GM20431 (cell line): ENCODE results near the gene EPN2.

Experiments used
- in situ Hi-C: fragments of 300-500 bp; cut with MseI, MboI; formaldehyde crosslinking; loops from one replicate; pipeline ENCODE4 v1.15.0; 2020; ENCODE audit warnings: low sequenced_read_pairs; ENCODE audit not compliant: unreplicated experiment

Gene EPN2

DNA sequence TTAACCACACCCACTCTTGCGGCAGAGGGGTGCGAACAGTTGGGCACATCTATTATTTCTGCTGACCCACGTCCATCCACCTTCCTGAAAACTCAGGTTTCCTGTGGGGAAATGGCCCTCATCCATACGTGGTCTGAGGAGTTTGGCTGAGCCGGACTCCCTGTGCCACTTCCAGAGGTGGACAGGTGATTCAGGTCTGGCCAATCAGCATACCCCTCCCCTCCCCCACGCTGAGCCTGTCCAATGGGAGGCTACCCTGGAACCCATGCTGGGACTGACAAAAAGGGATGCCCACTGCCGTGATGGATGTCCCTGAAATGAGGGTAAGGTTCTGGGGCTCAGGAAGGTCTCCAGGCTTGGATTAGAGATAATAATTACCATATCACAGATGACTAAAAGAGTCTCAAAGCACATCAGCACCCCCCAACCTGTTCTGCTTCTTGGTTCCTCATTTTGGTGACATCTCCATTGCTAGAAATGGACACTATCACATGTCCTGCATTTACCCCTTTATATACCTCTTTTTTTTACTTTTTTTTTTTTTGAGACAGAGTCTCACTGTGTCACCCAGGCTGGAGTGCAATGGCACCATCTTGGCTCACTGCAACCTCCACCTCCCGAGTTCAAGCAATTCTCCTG lies 135.8 kb downstream of the EPN2 start:
- in situ Hi-C loops: no loop called here

DNA sequence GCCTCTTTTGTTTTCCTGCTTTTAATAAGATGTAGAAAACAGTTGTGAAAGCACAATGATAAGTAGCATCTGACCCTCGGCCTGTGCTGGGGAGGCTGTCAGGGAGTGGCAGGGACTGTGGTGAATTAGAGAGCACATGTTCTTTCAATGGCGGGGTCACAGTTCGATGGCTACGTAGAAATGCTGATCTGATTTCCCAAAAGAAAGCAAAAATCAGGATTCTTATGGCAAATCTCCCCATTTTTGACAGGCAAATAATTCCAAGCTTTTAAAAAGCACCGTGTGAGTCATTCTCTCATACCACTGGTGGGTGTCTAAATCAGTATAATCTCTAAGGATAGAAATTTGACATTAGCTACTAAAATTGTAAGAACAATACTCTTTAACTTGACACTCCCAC lies 137.0 kb downstream of the EPN2 start:
- in situ Hi-C loops: no loop called here

DNA sequence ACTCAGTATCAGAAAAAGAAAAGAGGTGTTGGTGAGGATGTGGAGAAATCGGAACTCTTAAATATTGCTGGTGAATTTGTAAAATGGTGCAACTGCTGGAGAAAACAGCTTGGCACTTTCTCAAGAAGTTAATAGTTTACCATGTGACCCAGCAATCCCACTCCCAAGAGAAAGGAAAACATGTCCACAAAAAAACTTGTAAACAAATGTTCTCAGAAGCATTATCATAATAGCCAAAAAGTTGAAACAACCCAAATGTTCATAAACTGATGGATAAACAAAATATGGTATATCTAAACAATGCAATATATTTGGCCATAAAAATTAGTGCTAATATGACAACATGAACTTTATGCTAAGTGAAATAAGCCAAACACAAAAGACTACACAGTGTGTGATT lies 138.6 kb downstream of the EPN2 start:
- in situ Hi-C loops: no loop called here

DNA sequence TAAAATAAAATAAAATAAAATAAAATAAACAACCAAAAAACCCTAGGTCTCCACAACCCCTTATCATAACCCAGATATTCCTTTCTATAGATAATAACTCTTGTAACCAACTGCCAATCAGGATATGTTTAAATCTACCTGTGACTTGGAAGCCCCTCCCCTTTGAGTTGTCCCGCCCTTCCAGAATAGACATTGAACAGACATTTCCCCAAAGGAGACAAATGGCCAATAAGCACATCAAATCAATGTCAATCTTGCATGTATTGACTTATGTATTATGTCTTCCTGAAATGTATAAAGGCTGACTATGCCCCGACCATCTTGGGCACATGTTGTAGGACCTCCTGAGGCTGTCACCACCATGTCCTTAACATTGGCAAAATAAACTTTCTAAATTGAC lies 139.6 kb downstream of the EPN2 start:
- in situ Hi-C loops: no loop called here

DNA sequence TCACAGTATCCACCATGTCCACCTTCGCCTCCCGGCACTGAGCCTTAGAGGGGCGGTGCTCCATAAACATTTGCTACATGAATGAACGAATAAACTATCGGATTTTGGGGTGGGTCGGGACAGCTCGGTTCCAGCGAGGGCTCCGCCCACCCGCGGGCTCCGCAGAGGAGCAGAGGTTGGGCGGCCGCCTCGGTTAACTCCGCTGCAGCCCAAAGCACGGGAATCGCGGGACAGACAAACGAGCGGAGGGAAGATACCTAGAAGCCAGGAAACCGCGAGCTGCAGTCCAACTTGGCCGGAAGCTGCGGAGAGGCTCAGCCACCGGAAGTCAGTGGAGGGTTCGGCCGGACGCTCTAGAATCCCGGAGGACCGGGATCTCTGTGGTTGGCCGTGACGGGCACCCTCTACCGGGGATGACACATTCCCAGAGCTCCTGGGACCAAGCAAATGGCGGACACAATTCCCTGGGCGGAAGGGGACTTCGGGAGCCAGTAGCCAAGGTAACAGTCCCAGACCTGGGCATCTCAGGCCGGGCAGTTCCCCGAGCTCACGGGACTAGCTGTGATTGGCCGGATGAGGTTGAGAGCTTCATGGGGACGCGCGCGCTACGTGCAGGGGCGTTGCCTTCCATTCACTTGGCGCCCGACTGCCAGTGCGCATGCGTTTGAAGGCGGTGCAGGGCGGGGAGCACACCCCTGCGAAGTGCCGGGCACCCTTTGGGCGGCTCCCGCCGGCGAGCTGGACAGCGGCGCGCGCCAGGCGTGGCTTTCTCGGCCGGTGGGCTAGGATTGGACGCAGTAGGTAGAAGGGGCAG lies 140.6 kb downstream of the EPN2 start:
- in situ Hi-C loops: no loop called here

DNA sequence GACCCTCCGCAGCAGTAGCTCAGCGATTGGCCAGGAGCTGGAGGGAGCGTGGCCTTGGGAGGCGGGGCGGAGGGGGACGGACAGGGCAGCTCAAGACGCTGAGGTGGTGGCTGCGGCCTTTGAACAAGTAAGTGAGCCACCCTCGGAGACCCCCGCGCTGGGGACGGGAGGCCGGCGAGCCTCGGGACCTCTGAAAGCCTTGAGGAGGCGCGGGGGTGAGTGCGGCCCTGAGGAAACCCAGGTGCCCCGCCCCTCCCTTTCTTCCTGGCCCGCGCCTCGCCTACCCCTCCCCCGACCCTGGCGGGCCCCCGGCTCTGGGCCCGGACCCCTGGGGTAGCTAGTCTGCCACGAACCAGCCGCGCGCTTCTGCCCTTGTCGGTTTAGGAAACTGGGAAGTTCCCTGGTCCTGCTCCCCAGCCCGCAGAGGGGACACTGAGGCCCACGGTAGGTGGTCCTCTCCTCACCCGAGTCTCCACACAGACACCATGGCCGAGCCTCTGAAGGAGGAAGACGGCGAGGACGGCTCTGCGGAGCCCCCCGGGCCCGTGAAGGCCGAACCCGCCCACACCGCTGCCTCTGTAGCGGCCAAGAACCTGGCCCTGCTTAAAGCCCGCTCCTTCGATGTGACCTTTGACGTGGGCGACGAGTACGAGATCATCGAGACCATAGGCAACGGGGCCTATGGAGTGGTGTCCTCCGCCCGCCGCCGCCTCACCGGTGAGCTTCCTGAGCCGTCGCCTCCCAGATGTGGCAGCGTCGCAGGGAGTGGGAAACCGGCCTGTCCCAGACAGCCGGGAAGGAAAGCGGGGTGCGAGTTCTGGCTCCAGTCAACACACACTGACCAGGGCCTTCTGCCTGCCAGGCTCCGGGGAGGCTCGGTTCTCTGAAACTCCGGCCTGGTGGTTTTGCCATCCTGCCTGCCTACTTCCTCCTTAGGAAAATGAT lies 141.5 kb downstream of the EPN2 start, which contains the start of gene MAPK7:
Gene MAPK7, plus strand, starts transcription at position 83 of the 945 bp plus-strand sequence. Its CDS starts 403 bp downstream, at position 486.
- in situ Hi-C loops: no loop called here

DNA sequence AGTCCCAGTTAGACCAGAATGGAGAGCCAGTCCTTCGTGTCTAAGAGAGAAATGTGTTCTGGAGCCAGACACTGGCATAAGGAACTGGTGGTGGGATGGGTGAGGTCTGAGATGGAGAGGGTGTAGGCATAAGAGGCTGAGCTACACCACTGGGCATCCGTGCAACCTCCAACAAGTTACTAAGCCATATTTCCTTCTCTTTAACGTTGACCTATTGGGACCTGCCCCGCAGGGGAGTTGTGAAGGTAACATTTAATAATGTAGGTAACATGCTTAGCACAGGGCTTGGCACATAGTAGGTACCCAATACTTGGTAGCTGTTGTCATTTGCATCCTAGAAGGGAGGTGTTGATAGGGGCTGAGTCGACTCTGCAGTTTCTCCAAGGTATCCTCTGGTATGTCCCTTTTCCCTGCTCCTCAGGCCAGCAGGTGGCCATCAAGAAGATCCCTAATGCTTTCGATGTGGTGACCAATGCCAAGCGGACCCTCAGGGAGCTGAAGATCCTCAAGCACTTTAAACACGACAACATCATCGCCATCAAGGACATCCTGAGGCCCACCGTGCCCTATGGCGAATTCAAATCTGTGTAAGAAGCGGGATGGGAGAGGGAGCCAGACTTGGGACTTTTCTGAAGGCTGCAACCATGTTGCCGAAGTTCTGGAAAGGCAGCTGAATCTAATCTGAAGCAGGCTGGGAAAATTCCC lies 142.3 kb downstream of the EPN2 start:
- in situ Hi-C loops: no loop called here

DNA sequence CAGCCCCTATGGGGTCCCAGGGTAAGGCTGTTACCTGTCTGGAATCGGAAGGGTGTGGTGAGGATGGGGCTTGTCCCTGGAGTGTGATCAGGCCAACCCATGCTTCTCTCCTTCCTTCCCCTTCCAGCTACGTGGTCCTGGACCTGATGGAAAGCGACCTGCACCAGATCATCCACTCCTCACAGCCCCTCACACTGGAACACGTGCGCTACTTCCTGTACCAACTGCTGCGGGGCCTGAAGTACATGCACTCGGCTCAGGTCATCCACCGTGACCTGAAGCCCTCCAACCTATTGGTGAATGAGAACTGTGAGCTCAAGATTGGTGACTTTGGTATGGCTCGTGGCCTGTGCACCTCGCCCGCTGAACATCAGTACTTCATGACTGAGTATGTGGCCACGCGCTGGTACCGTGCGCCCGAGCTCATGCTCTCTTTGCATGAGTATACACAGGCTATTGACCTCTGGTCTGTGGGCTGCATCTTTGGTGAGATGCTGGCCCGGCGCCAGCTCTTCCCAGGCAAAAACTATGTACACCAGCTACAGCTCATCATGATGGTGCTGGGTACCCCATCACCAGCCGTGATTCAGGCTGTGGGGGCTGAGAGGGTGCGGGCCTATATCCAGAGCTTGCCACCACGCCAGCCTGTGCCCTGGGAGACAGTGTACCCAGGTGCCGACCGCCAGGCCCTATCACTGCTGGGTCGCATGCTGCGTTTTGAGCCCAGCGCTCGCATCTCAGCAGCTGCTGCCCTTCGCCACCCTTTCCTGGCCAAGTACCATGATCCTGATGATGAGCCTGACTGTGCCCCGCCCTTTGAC lies 143.5 kb downstream of the EPN2 start:
- in situ Hi-C loops: no loop called here

DNA sequence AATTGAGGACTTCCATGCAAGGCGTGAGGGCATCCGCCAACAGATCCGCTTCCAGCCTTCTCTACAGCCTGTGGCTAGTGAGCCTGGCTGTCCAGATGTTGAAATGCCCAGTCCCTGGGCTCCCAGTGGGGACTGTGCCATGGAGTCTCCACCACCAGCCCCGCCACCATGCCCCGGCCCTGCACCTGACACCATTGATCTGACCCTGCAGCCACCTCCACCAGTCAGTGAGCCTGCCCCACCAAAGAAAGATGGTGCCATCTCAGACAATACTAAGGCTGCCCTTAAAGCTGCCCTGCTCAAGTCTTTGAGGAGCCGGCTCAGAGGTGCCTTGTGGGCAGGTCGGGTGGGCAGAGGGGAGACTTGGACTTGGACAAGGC lies 144.2 kb downstream of the EPN2 start:
- in situ Hi-C loops: no loop called here

DNA sequence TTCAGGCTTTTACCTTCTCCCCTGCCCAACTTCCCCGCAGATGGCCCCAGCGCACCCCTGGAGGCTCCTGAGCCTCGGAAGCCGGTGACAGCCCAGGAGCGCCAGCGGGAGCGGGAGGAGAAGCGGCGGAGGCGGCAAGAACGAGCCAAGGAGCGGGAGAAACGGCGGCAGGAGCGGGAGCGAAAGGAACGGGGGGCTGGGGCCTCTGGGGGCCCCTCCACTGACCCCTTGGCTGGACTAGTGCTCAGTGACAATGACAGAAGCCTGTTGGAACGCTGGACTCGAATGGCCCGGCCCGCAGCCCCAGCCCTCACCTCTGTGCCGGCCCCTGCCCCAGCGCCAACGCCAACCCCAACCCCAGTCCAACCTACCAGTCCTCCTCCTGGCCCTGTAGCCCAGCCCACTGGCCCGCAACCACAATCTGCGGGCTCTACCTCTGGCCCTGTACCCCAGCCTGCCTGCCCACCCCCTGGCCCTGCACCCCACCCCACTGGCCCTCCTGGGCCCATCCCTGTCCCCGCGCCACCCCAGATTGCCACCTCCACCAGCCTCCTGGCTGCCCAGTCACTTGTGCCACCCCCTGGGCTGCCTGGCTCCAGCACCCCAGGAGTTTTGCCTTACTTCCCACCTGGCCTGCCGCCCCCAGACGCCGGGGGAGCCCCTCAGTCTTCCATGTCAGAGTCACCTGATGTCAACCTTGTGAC lies 144.7 kb downstream of the EPN2 start:
- in situ Hi-C loops: no loop called here

DNA sequence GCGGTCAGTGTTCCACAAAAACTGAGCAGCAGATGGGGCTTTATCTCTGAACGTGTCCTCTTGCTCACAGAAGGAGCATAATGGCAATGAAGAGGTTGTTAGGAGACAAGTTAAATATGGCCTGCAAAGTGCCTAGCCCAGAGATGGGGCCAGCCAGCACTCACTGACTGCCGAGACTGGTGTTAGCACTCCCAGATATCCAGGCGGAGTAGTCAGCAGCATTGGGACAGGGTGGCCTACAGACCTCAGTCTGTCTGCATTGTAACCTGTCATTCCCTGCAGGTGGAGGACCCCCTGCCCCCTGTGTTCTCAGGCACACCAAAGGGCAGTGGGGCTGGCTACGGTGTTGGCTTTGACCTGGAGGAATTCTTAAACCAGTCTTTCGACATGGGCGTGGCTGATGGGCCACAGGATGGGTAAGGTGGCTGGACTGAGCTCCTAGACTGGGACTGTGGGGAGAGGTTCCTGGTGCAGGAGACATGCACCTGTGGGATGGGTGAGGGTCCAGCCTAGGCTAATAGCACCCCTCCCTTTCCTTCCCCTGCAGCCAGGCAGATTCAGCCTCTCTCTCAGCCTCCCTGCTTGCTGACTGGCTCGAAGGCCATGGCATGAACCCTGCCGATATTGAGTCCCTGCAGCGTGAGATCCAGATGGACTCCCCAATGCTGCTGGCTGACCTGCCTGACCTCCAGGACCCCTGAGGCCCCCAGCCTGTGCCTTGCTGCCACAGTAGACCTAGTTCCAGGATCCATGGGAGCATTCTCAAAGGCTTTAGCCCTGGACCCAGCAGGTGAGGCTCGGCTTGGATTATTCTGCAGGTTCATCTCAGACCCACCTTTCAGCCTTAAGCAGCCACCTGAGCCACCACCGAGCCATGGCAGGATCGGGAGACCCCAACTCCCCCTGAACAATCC lies 145.6 kb downstream of the EPN2 start:
- in situ Hi-C loops: no loop called here

DNA sequence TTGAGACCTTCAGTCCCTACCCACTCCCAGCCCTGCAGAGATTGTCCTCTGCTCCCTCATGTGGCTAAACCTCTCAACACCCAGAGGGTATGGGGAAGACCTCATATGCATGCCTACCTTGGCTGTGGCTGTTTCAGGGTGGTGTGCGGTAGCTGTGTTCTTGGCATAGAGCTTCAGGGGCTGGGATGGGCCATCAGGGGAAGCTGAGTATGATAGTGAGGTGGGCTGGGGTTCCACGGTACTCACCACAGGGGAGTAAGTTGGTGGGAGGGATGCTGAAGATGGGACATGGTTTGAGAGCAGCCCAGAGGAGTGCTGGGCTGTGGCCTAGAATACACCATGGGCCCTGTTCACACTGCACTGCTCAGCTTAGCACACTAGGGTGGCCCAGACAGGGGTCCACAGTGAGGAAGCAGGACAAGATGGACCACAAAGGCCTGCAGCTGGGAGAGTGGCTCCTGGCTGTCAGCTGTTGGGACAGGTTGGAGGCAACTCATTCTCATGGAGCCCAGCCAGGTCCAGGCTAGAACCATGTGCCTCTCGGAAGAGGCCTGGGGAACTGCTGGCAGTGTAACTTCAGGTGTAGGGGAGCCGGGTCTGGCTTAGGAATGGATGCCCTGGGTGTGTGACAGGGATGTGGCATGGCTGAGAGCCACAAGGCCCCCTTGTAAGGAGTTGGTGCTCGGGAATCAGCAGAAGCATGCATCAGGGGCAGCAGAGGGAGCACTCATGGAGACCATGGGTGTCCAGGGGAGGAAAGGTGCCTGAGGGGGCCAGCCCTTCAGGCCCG lies 146.7 kb downstream of the EPN2 start:
- in situ Hi-C loops: no loop called here

DNA sequence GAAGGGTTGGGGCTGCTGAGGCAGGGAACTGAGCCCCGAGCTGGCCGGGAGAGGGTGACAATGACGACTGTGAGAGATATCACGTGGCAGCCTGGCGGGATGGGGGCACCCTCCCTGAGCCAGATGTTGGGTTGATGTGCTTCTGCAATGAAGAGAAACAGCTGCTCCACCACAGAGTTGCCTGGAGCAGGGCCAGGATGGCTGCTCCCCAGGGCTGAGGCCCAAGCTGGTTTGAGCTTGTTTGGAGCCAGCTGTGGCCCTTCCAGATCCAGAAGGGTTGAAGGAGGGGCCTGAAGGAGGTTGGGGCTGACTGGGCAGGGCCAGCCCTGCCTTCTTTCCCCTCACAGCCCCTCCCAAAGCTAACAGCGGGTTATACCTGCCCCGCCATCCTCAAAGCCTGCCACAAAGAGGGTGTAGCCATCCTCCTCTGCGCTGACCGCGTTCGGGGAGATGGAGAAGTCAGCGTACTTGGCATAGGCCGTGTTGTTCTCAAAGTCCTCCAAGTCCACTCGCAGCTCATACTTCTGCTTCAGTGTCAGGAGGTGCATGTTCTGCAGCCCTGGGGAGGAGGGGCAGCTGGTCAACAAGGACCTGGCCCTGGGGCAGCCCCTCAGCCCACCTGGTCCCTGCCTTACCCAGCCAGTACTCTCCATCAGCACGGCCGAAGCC lies 147.7 kb downstream of the EPN2 start:
- in situ Hi-C loops: no loop called here

DNA sequence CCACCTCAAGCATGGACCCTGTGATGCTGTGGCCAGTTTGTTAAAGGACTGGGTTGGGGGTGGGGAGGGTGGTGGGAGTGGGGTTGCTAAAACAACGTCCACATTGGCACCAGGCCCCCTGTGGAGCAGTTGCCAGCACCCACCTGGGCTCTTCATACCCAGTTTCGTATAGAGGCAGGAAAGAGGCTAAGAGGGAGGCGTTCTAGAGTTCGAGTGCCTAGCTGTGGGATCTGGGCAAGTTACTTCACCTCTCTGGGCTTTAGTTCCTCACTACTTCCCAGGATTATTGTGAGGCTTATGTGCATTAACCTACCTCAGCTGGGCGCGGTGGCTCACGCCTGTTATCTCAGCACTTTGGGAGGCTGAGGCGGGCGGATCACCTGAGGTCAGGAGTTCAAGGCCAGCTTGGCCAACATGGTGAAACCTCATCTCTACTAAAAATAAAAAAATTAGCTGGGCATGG lies 148.4 kb downstream of the EPN2 start:
- in situ Hi-C loops: no loop called here
